Measurements from ENCODE around the gene C5orf63. TPM values are rescaled to one million over a fixed set of nuclear protein-coding genes. Genes with fewer than 3 reads are reported as not detected.

The C5orf63 gene
- total and polyA plus RNA-seq, 4 donors: 2.1 to 6.4 (median 3.8) TPM

- TF ChIP-seq MAX (IDR thresholded peaks at IDR 0.05): no peak
- TF ChIP-seq ATF3 (IDR thresholded peaks at IDR 0.05): no peak
- TF ChIP-seq GABPA (IDR thresholded peaks at IDR 0.05 in 1 of 2, conservative IDR thresholded peaks at IDR 0.05 in 1 of 2): no peak
- TF ChIP-seq JUND (IDR thresholded peaks at IDR 0.05): no peak
- no peak for TF ChIP-seq RXRA (IDR thresholded peaks at IDR 0.05)
- no peak for TF ChIP-seq FOXA2 (IDR thresholded peaks at IDR 0.05)
- TF ChIP-seq NR2F2 (IDR thresholded peaks at IDR 0.05): no peak
- no peak for TF ChIP-seq TAF1 (conservative IDR thresholded peaks at IDR 0.05)
- TF ChIP-seq EGR1 (IDR thresholded peaks at IDR 0.05; ENCODE audit: low read depth in 2 of 2): no peak
- no peaks in the 10 kb centered on the region for H3K36me3 ChIP-seq (ENCODE audit: control insufficient read depth in 4 of 4, insufficient read depth in 3 of 4, low read depth in 1 of 4, low read length in 3 of 4)
- H3K9me3 ChIP-seq (ENCODE audit: control insufficient read depth in 4 of 4, low read length in 3 of 4): no peaks in the 10 kb centered on the region
- DNase-seq (ENCODE audit: low spot score): no peak
- no peak overlapping the region for H3K9ac ChIP-seq (ENCODE audit: low read depth in 1 of 2, low read length in 2 of 2)
- no peak overlapping the region for H3K4me3 ChIP-seq (ENCODE audit: low read depth in 1 of 3, low read length in 3 of 3)
- H3K27ac ChIP-seq (ENCODE audit: low read depth in 1 of 2, low read length in 2 of 2): no peak overlapping the region
- H3K27me3 ChIP-seq (ENCODE audit: control insufficient read depth in 4 of 4, insufficient read depth in 4 of 4, low read length in 3 of 4): no peaks in the 10 kb centered on the region
- H3K4me1 ChIP-seq (ENCODE audit: control insufficient read depth in 4 of 4, insufficient read depth in 4 of 4, low read length in 3 of 4): no peaks in the 10 kb centered on the region
Observed at GRCh38 chr5:127012916-127013315, 60.4 kb downstream of the C5orf63 start.

DNA sequence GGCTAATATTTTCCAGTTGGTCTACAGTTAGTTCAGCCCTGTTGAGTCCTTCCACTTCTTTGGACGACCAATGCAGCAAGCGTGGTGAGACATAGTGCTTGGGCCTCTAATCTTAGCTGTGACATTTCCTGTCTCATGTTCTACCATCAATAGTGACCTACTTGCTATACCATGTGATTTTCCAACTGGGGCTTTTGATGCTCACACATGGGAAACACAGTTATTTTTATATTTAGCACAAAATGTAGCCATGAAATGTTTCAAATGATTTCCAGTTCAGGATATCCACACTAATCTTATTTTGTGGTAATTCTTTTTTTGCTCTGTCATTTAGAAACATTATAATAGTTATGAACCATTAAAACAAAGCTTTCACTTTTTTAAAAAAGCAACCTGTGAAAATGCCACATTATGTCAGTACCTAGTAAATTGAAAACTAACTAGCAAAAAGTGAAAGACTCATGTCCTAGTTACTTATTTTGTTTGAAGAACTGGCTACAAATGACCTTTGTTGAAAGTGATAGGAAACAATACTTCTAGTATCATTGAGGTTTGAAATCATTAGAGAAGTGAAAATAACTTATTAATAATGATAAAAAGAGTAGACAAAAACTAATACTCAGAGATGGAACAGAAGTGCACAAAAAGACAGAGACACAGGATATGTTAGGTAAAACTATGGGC, 61.2 kb downstream of the C5orf63 start:
- TF ChIP-seq SP1 (IDR thresholded peaks at IDR 0.05): no peak
- no peak for TF ChIP-seq ZBTB33 (IDR thresholded peaks at IDR 0.05)
- Histone ChIP-seq H3K4me1 (ENCODE audit: control insufficient read depth in 4 of 4, insufficient read depth in 4 of 4, low read length in 3 of 4) (no peaks in the 10 kb centered on the region), H3K27ac (ENCODE audit: low read depth in 1 of 2, low read length in 2 of 2) (no peak overlapping the region), H3K9ac (ENCODE audit: low read depth in 1 of 2, low read length in 2 of 2) (no peak overlapping the region), H3K4me3 (ENCODE audit: low read depth in 1 of 3, low read length in 3 of 3) (no peak overlapping the region), H3K27me3 (ENCODE audit: control insufficient read depth in 4 of 4, insufficient read depth in 4 of 4, low read length in 3 of 4) (no peaks in the 10 kb centered on the region), H3K9me3 (ENCODE audit: control insufficient read depth in 4 of 4, low read length in 3 of 4) (no peaks in the 10 kb centered on the region), H3K36me3 (ENCODE audit: control insufficient read depth in 4 of 4, insufficient read depth in 3 of 4, low read depth in 1 of 4, low read length in 3 of 4) (no peaks in the 10 kb centered on the region)
- 85% methylated on average over 2 of the region's 2 CpGs for WGBS
- no peak for DNase-seq (ENCODE audit: low spot score)

DNA sequence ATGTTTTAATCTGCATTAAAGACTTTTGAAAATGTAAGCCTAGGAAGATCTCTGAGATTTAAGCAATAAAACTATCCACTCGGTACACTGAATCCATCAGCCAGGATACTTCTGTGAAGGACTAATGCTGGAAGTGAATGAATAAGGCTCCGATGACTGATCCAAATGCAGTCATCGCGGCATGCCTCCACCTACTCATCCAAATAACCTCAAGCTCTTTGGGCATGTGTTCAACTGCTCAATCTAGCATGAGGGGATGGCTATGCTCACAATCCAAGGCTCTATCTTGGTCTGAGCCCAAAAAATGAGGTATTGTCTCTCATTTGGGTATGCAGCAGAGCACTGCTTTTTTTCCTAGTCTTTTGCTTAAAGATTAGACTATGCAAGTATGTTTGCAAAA, 62.1 kb downstream of the C5orf63 start:
- no peaks in the 10 kb centered on the region for H3K27me3 ChIP-seq (ENCODE audit: control insufficient read depth in 4 of 4, insufficient read depth in 4 of 4, low read length in 3 of 4)
- H3K4me3 ChIP-seq (ENCODE audit: low read depth in 1 of 3, low read length in 3 of 3): no peak overlapping the region
- TF ChIP-seq EGR1 (IDR thresholded peaks at IDR 0.05; ENCODE audit: low read depth in 2 of 2): no peak
- no peak for TF ChIP-seq ATF3 (IDR thresholded peaks at IDR 0.05)
- no peak for TF ChIP-seq NR2F2 (IDR thresholded peaks at IDR 0.05)
- 95% methylated on average over 4 of the region's 4 CpGs for WGBS
- no peak overlapping the region for H3K9ac ChIP-seq (ENCODE audit: low read depth in 1 of 2, low read length in 2 of 2)
- H3K9me3 ChIP-seq (ENCODE audit: control insufficient read depth in 4 of 4, low read length in 3 of 4): no peaks in the 10 kb centered on the region
- H3K27ac ChIP-seq (ENCODE audit: low read depth in 1 of 2, low read length in 2 of 2): no peak overlapping the region
- no peak for DNase-seq (ENCODE audit: low spot score)
- no peaks in the 10 kb centered on the region for H3K4me1 ChIP-seq (ENCODE audit: control insufficient read depth in 4 of 4, insufficient read depth in 4 of 4, low read length in 3 of 4)
- no peaks in the 10 kb centered on the region for H3K36me3 ChIP-seq (ENCODE audit: control insufficient read depth in 4 of 4, insufficient read depth in 3 of 4, low read depth in 1 of 4, low read length in 3 of 4)

Measured in liver (tissue), 9 donors.